Ishikawa (cell line): ENCODE results near the gene ARSJ.

Experiments
- CEBPB ChIP-seq: IDR thresholded peaks from 2 replicates; pipeline ENCODE4 v1.6.1; 2012
- CREB1 ChIP-seq: IDR thresholded peaks from 2 replicates; pipeline ENCODE4 v1.6.1; 2012; ENCODE audit warnings: low read depth
- EGR1 ChIP-seq: IDR thresholded peaks from 2 replicates; pipeline ENCODE4 v1.6.1; 2012
- EP300 ChIP-seq: IDR thresholded peaks from 2 replicates; pipeline ENCODE4 v1.6.1; 2012; ENCODE audit warnings: borderline replicate concordance
- FOXM1 ChIP-seq: IDR thresholded peaks from 2 replicates; pipeline ENCODE4 v1.6.1; 2012; ENCODE audit warnings: low read depth, borderline replicate concordance
- NFIC ChIP-seq: IDR thresholded peaks from 2 replicates; pipeline ENCODE4 v1.6.1; 2012
- RAD21 ChIP-seq: IDR thresholded peaks from 2 replicates; pipeline ENCODE4 v1.6.1; 2012; ENCODE audit warnings: low read depth
- TAF1 ChIP-seq: IDR thresholded peaks from 2 replicates; pipeline ENCODE4 v1.6.1; 2012; ENCODE audit warnings: low read depth, mild to moderate bottlenecking
- TCF12 ChIP-seq: IDR thresholded peaks from 2 replicates; pipeline ENCODE4 v1.6.1; 2012; ENCODE audit warnings: low read depth
- TEAD4 ChIP-seq: IDR thresholded peaks from 2 replicates; pipeline ENCODE4 v1.6.1; 2012
- YY1 ChIP-seq: IDR thresholded peaks from 2 replicates; pipeline ENCODE4 v1.6.1; 2012; ENCODE audit warnings: low read depth
- ZBTB7A ChIP-seq: IDR thresholded peaks from 2 replicates; pipeline ENCODE4 v1.6.1; 2012; ENCODE audit warnings: low read depth
- TF ChIP-seq, protein P1 (sequence below): IDR thresholded peaks from 2 replicates; pipeline ENCODE4 v1.6.1; 2012
- TF ChIP-seq, protein P2 (sequence below): IDR thresholded peaks from 2 replicates; pipeline ENCODE4 v1.6.1; 2012
- TF ChIP-seq, protein P3 (sequence below): IDR thresholded peaks from 2 replicates; pipeline ENCODE4 v1.6.1; 2012; ENCODE audit warnings: low read depth, mild to moderate bottlenecking

ARSJ gene

DNA sequence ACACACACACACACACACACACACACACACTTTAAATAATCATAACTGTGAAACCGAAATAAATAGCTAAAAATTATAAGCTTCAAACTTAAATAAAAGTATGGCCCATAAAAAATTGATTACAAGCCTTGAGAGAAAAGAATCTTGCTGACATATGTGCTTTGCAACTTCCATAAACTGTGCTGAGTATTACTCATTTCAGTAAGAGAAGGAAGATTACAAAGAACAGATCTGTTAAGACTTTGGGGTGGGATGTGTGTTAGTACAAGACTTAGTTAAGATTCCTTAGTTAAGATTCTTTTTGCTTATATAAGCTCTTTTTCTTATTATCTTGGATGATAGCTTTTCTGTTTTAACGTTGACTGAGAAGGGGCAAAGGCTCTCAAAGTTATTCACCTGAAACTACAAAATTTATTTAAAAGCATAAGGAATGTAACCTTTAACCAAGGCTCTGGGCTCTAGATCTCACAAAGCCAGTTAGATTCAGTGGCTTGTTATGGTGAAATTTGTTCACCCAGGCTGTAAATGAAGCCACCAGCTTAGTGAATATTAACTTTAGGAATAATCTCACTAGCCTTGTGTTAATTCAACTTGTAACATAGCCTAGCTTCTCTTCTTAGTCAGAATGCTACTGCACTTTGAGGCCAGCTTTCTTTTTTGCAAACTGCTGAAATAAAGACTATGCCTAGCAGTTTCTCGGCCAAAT, 58.2 kb downstream of the ARSJ start:
- TF ChIP-seq, protein P1, sequence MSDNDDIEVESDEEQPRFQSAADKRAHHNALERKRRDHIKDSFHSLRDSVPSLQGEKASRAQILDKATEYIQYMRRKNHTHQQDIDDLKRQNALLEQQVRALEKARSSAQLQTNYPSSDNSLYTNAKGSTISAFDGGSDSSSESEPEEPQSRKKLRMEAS, result no peak
- no peak for TF ChIP-seq RAD21
- no peak for TF ChIP-seq TCF12
- no peak for TF ChIP-seq EP300
- no peak for TF ChIP-seq TEAD4
- TF ChIP-seq EGR1, result no peak

DNA sequence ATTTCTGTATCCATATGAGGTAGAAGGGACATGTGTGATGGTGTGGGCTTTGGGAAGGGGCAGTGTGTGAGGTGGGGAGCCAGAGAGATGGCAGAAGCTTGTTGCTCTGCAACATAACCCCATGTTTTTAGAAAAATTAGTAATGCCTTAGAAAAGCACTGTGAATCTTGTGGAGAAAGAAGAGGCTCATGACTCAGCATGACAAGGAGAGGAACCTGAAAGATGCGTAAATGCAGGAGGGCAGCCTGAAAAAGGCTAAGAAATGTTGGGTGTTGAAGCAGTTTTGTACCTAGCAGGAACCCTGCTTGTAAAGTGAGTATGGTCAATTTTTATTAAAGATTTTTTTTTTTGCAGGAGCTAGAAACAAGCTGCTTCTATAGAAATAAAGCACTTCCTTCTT, 59.8 kb downstream of the ARSJ start:
- no peak for TF ChIP-seq NFIC
- TF ChIP-seq, protein P2, sequence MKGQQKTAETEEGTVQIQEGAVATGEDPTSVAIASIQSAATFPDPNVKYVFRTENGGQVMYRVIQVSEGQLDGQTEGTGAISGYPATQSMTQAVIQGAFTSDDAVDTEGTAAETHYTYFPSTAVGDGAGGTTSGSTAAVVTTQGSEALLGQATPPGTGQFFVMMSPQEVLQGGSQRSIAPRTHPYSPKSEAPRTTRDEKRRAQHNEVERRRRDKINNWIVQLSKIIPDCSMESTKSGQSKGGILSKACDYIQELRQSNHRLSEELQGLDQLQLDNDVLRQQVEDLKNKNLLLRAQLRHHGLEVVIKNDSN, result no peak
- TF ChIP-seq EP300, result no peak
- no peak for TF ChIP-seq TCF12
- TF ChIP-seq TAF1, result no peak
- no peak for TF ChIP-seq RAD21
- no peak for TF ChIP-seq ZBTB7A
- no peak for TF ChIP-seq TEAD4
- no peak for TF ChIP-seq EGR1
- no peak for TF ChIP-seq YY1
- TF ChIP-seq, protein P1, result no peak
- no peak for TF ChIP-seq CEBPB
- no peak for TF ChIP-seq CREB1
- TF ChIP-seq FOXM1, result no peak
- TF ChIP-seq, protein P3, sequence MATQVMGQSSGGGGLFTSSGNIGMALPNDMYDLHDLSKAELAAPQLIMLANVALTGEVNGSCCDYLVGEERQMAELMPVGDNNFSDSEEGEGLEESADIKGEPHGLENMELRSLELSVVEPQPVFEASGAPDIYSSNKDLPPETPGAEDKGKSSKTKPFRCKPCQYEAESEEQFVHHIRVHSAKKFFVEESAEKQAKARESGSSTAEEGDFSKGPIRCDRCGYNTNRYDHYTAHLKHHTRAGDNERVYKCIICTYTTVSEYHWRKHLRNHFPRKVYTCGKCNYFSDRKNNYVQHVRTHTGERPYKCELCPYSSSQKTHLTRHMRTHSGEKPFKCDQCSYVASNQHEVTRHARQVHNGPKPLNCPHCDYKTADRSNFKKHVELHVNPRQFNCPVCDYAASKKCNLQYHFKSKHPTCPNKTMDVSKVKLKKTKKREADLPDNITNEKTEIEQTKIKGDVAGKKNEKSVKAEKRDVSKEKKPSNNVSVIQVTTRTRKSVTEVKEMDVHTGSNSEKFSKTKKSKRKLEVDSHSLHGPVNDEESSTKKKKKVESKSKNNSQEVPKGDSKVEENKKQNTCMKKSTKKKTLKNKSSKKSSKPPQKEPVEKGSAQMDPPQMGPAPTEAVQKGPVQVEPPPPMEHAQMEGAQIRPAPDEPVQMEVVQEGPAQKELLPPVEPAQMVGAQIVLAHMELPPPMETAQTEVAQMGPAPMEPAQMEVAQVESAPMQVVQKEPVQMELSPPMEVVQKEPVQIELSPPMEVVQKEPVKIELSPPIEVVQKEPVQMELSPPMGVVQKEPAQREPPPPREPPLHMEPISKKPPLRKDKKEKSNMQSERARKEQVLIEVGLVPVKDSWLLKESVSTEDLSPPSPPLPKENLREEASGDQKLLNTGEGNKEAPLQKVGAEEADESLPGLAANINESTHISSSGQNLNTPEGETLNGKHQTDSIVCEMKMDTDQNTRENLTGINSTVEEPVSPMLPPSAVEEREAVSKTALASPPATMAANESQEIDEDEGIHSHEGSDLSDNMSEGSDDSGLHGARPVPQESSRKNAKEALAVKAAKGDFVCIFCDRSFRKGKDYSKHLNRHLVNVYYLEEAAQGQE, result no peak

DNA sequence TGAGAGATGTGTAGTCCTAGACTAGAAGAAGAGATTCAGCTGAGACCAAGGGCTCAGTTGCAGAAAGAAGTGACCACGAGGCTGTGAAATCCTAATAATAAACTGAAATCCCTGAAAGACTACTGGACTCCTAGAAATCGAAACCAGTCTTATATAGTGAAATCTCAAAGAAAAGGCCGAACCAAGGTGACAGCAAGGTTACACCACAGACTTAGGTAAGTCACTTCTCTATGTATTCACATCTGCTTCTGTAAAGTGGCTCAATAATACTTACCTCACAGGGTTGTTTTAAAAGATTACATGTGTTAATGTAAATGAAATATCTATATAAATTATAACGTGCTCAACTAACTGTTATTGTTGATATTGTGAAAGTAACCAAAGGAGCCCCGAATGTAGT, 60.3 kb downstream of the ARSJ start:
- TF ChIP-seq, protein P1, result no peak
- no peak for TF ChIP-seq YY1
- TF ChIP-seq NFIC, result no peak
- no peak for TF ChIP-seq RAD21
- TF ChIP-seq, protein P3, result no peak
- no peak for TF ChIP-seq TAF1
- TF ChIP-seq CREB1, result no peak
- no peak for TF ChIP-seq TEAD4
- TF ChIP-seq, protein P2, result no peak
- TF ChIP-seq FOXM1, result no peak
- no peak for TF ChIP-seq CEBPB
- no peak for TF ChIP-seq EGR1
- TF ChIP-seq EP300, result no peak
- no peak for TF ChIP-seq TCF12
- no peak for TF ChIP-seq ZBTB7A

DNA sequence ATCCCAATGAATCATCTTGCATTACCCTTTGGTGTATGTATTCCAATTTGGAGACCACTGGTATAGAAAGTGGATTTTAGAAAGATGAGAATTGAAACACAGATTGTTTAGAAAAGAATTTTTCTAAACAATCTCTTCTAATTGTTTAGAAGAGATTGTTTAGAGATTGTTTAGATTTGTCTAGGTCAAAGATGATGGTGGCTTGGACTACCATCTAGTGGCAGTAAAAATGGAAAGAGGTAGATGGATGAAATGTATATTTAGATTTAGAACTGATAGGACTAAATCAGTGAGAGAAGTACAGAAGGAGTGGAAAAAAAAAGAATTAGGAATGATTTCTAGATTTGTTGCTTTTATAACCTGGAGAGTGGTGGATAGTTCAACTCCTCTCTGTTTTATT, 70.6 kb downstream of the ARSJ start:
- TF ChIP-seq CREB1, result no peak
- no peak for TF ChIP-seq FOXM1
- TF ChIP-seq EP300, result no peak
- TF ChIP-seq, protein P3, result no peak
- no peak for TF ChIP-seq CEBPB
- no peak for TF ChIP-seq TCF12
- no peak for TF ChIP-seq YY1
- TF ChIP-seq EGR1, result no peak
- no peak for TF ChIP-seq TEAD4
